HG03095 (cell line): ENCODE measurements around the gene SLC6A7.

Experiments used
- ATAC-seq: cut with Tn5 transposase; IDR thresholded peaks from one replicate; pipeline ENCODE4 v1.9.1; 2021; ENCODE audit warnings: moderate library complexity; ENCODE audit not compliant: unreplicated experiment

SLC6A7 gene

GRCh38 chr5:150189728-150190502 lies at the start of gene SLC6A7:
Gene SLC6A7 (plus strand): TSS chr5:150190062. CDS start chr5:150190328, 266 bp downstream.
- no peak for ATAC-seq

- ATAC-seq, result no peak
These were observed 49.0 kb upstream of the SLC6A7 start for GRCh38 chr5:150140830-150141229.

- no peak for ATAC-seq
These were observed 48.2 kb upstream of the SLC6A7 start for GRCh38 chr5:150141544-150142184.

GRCh38 chr5:150142185-150142958 lies 47.5 kb upstream of the SLC6A7 start:
- ATAC-seq, result no peak

GRCh38 chr5:150142959-150143349 lies 46.9 kb upstream of the SLC6A7 start:
- ATAC-seq, result no peak

GRCh38 chr5:150143350-150144245 lies 46.3 kb upstream of the SLC6A7 start:
- no peak for ATAC-seq

GRCh38 chr5:150144246-150144801 lies 45.5 kb upstream of the SLC6A7 start:
- no peak for ATAC-seq

- ATAC-seq, result no peak
These were observed 45.0 kb upstream of the SLC6A7 start for GRCh38 chr5:150144879-150145278.

GRCh38 chr5:150146235-150146634 lies 43.6 kb upstream of the SLC6A7 start:
- no peak for ATAC-seq

GRCh38 chr5:150146862-150147601 lies 42.8 kb upstream of the SLC6A7 start:
- no peak for ATAC-seq

GRCh38 chr5:150147670-150148069 lies 42.2 kb upstream of the SLC6A7 start:
- ATAC-seq, result no peak

GRCh38 chr5:150148117-150148927 lies 41.5 kb upstream of the SLC6A7 start:
- ATAC-seq, result no peak

- no peak for ATAC-seq
These were observed 40.2 kb upstream of the SLC6A7 start for GRCh38 chr5:150149618-150150017.

- ATAC-seq, result no peak
These were observed 37.0 kb upstream of the SLC6A7 start for GRCh38 chr5:150152636-150153462.

GRCh38 chr5:150153483-150153882 lies 36.4 kb upstream of the SLC6A7 start:
- ATAC-seq, result no peak

- no peak for ATAC-seq
These were observed 35.8 kb upstream of the SLC6A7 start for GRCh38 chr5:150153957-150154617.

- ATAC-seq, result no peak
These were observed 35.2 kb upstream of the SLC6A7 start for GRCh38 chr5:150154618-150155128.
